HG03460 (cell line): ENCODE measurements around the gene RGS14.
"Not testable (repeated sequence)": the region's sequence is repeated elsewhere in the genome, so short reads cannot be mapped to it uniquely, and the experiment has no call there.

ENCODE experiments used
- ATAC-seq: cut with Tn5 transposase; IDR thresholded peaks from one replicate; pipeline ENCODE4 v1.9.1; 2021; ENCODE audit not compliant: unreplicated experiment

RGS14 gene

GRCh38 chr5:177364159-177364962 is 6.6 kb downstream of the RGS14 start:
- no peak for ATAC-seq

- no peak for ATAC-seq
These were observed 8.3 kb downstream of the RGS14 start for GRCh38 chr5:177365845-177366527.

- ATAC-seq, result no peak
These were observed 9.0 kb downstream of the RGS14 start for GRCh38 chr5:177366528-177367322.

GRCh38 chr5:177367323-177367848 is 9.7 kb downstream of the RGS14 start:
- no peak for ATAC-seq

GRCh38 chr5:177367981-177368868 is 10.5 kb downstream of the RGS14 start:
- ATAC-seq, result no peak

GRCh38 chr5:177368869-177369644 is 11.3 kb downstream of the RGS14 start:
- no peak for ATAC-seq

- ATAC-seq, result no peak
These were observed 12.1 kb downstream of the RGS14 start for GRCh38 chr5:177369645-177370440.

GRCh38 chr5:177370488-177371119 is 12.9 kb downstream of the RGS14 start:
- peak; percentile 65 for ATAC-seq

GRCh38 chr5:177371120-177372033 is 13.7 kb downstream of the RGS14 start:
- no peak for ATAC-seq

- ATAC-seq, result no peak
These were observed 14.5 kb downstream of the RGS14 start for GRCh38 chr5:177372034-177372896.

- ATAC-seq, result no peak
These were observed 15.2 kb downstream of the RGS14 start for GRCh38 chr5:177372910-177373309.

- no peak for ATAC-seq
These were observed 16.1 kb downstream of the RGS14 start for GRCh38 chr5:177373806-177374205.

- no peak for ATAC-seq
These were observed 16.5 kb downstream of the RGS14 start for GRCh38 chr5:177374211-177374610.

- ATAC-seq, result not testable (repeated sequence)
These were observed 17.8 kb downstream of the RGS14 start for GRCh38 chr5:177375516-177375915.

- no peak for ATAC-seq
These were observed 18.4 kb downstream of the RGS14 start for GRCh38 chr5:177376107-177376506.
